DOHH2 (cell line): ENCODE results near the gene ANGPTL7.

ENCODE experiments used
- H3F3A ChIP-seq: fragments of 200-600 bp; sonication (generic), shearing (Covaris generic); 2 replicates; pipeline ENCODE4 v1.6.0; 2016; ENCODE audit warnings: antibody characterized with exemption, mild to moderate bottlenecking; ENCODE audit not compliant: control insufficient read depth, insufficient read depth
- H3K27ac ChIP-seq: fragments of 200-600 bp; sonication (generic); 2 replicates; pipeline ENCODE4 v1.5.1; 2014; ENCODE audit warnings: low read depth, mild to moderate bottlenecking, low read length, moderate library complexity
- H3K27me3 ChIP-seq: fragments of 200-600 bp; sonication (generic); 2 replicates; pipeline ENCODE4 v1.6.1; 2014; ENCODE audit warnings: mild to moderate bottlenecking, low read length, mixed read lengths; ENCODE audit not compliant: control insufficient read depth
- H3K36me3 ChIP-seq: fragments of 200-600 bp; sonication (generic); 2 replicates; pipeline ENCODE4 v1.6.1; 2014; ENCODE audit warnings: mild to moderate bottlenecking, low read length, moderate library complexity, mixed read lengths; ENCODE audit not compliant: control insufficient read depth
- H3K4me1 ChIP-seq: fragments of 200-600 bp; sonication (generic); 2 replicates; pipeline ENCODE4 v1.6.1; 2014; ENCODE audit warnings: mild to moderate bottlenecking, low read length, mixed read lengths; ENCODE audit not compliant: control insufficient read depth
- H3K4me2 ChIP-seq: fragments of 200-600 bp; sonication (generic); 2 replicates; pipeline ENCODE4 v1.6.0; 2014; ENCODE audit warnings: mild to moderate bottlenecking, low read length, moderate library complexity
- H3K4me3 ChIP-seq: fragments of 200-600 bp; sonication (generic); 2 replicates; pipeline ENCODE4 v1.5.1; 2014; ENCODE audit warnings: mild to moderate bottlenecking, low read length, mixed read lengths
- H3K79me2 ChIP-seq: fragments of 200-600 bp; sonication (generic); 2 replicates; pipeline ENCODE4 v1.6.1; 2014; ENCODE audit warnings: mild to moderate bottlenecking, low read length, mixed read lengths; ENCODE audit not compliant: control insufficient read depth
- H3K9me2 ChIP-seq: fragments of 200-600 bp; sonication (generic); replicated peaks from 2 replicates; pipeline ENCODE4 v1.6.1; 2014; ENCODE audit warnings: mild to moderate bottlenecking, low read length, mixed read lengths; ENCODE audit not compliant: control insufficient read depth
- H3K9me3 ChIP-seq: fragments of 200-600 bp; sonication (generic); 2 replicates; pipeline ENCODE4 v1.6.1; 2014; ENCODE audit warnings: antibody characterized with exemption, low read length, mixed read lengths; ENCODE audit not compliant: control insufficient read depth, insufficient read depth
- H4K20me1 ChIP-seq: fragments of 200-600 bp; sonication (generic); 2 replicates; pipeline ENCODE4 v1.6.0; 2014; ENCODE audit warnings: low read depth, mild to moderate bottlenecking, antibody characterized with exemption, low read length, moderate library complexity; ENCODE audit not compliant: control insufficient read depth, insufficient read depth
- CTCF ChIP-seq: fragments of 200-600 bp; sonication (generic); IDR thresholded peaks from one replicate; pipeline ENCODE4 v1.5.1; 2014; ENCODE audit warnings: antibody characterized with exemption, mild to moderate bottlenecking, low read depth, low read length; ENCODE audit not compliant: poor library complexity, severe bottlenecking
- EZH2phosphoT487 ChIP-seq: fragments of 200-600 bp; sonication (generic); IDR thresholded peaks from 2 replicates; pipeline ENCODE4 v1.6.1; 2017; ENCODE audit warnings: borderline replicate concordance, mild to moderate bottlenecking, antibody characterized with exemption, low read length, moderate library complexity, mixed read lengths

Gene ANGPTL7

GRCh38 chr1:11237356-11237755 is 48.2 kb downstream of the ANGPTL7 start:
- Histone ChIP-seq H3K36me3 (peaks cover 78% of the 10 kb centered on the region), H3K9me3 (no peaks in the 10 kb centered on the region), H4K20me1 (peaks cover 3% of the 10 kb centered on the region), H3F3A (no peaks in the 10 kb centered on the region; the same call in 1 of the 2 replicates), H3K79me2 (peaks cover 3% of the 10 kb centered on the region; the same call in 1 of the 2 replicates), H3K4me3 (no peak overlapping the region), H3K4me1 (peaks cover 15% of the 10 kb centered on the region), H3K27ac (no peak overlapping the region), H3K27me3 (no peaks in the 10 kb centered on the region), H3K4me2 (no peak overlapping the region), H3K9me2 (no peaks in the 10 kb centered on the region)
- TF ChIP-seq CTCF (no peak), EZH2phosphoT487 (no peak)

GRCh38 chr1:11238311-11238710 is 49.2 kb downstream of the ANGPTL7 start:
- Histone ChIP-seq H3K4me3 (no peak overlapping the region), H3K4me2 (no peak overlapping the region), H3F3A (no peaks in the 10 kb centered on the region; the same call in 1 of the 2 replicates), H3K36me3 (peaks cover 81% of the 10 kb centered on the region), H3K27ac (no peak overlapping the region), H3K9me2 (no peaks in the 10 kb centered on the region), H4K20me1 (peaks cover 3% of the 10 kb centered on the region), H3K4me1 (peaks cover 15% of the 10 kb centered on the region), H3K79me2 (peaks cover 3% of the 10 kb centered on the region; the same call in 1 of the 2 replicates), H3K9me3 (no peaks in the 10 kb centered on the region), H3K27me3 (no peaks in the 10 kb centered on the region)
- no peak for TF ChIP-seq EZH2phosphoT487
- no peak for TF ChIP-seq CTCF

- H4K20me1 ChIP-seq = peaks cover 3% of the 10 kb centered on the region
- peaks cover 63% of the 10 kb centered on the region for H3K36me3 ChIP-seq
- H3K4me3 ChIP-seq = no peak overlapping the region
- no peaks in the 10 kb centered on the region; the same call in 1 of the 2 replicates for H3F3A ChIP-seq
- peaks cover 7% of the 10 kb centered on the region for H3K4me1 ChIP-seq
- no peak overlapping the region for H3K4me2 ChIP-seq
- H3K9me3 ChIP-seq = no peaks in the 10 kb centered on the region
- H3K9me2 ChIP-seq = no peaks in the 10 kb centered on the region
- H3K79me2 ChIP-seq = peaks cover 3% of the 10 kb centered on the region; the same call in 1 of the 2 replicates
- no peak overlapping the region for H3K27ac ChIP-seq
- no peaks in the 10 kb centered on the region for H3K27me3 ChIP-seq
- TF ChIP-seq CTCF (no peak), EZH2phosphoT487 (no peak)
Measured at GRCh38 chr1:11245248-11245647, 56.1 kb downstream of the ANGPTL7 start.
